Measurements from ENCODE around the gene PAPPA. TPM values are rescaled to one million over a fixed set of nuclear protein-coding genes. Genes with fewer than 3 reads are reported as not detected.

The PAPPA gene
- total RNA-seq, 1 donor from 2014 or later = 0.15 TPM

GRCh38 chr9:116279230-116279629, 125.6 kb downstream of the PAPPA start:
- Histone ChIP-seq H2AFZ (replicated peaks) (no peak overlapping the region), H3K36me3 (no peaks in the 10 kb centered on the region), H4K20me1 (ENCODE audit: low read depth) (peaks cover 18% of the 10 kb centered on the region), H3K4me1 (peaks cover 64% of the 10 kb centered on the region), H3K79me2 (ENCODE audit: low read depth) (no peaks in the 10 kb centered on the region), H3F3A (ENCODE audit: low read depth) (peaks cover 58% of the 10 kb centered on the region), H3K9ac (no peak overlapping the region), H3K27me3 (peaks cover 48% of the 10 kb centered on the region), H3K9me3 (ENCODE audit: low read depth) (no peaks in the 10 kb centered on the region), H3K4me2 (peak overlapping the region; percentile 68), H3K27ac (peak overlapping the region; percentile 24), H3K4me3 (no peak overlapping the region)
- H3K4me3 Mint-ChIP-seq = peak overlapping the region; percentile 54
- DNase-seq (ENCODE audit: low spot score) = peak; percentile 95
- no peaks in the 10 kb centered on the region for H3K36me3 Mint-ChIP-seq
- H3K27ac Mint-ChIP-seq = peak overlapping the region; percentile 95
- TF ChIP-seq EZH2 (IDR thresholded peaks at IDR 0.05) (no peak), EZH2phosphoT487 (IDR thresholded peaks at IDR 0.05) (peak; percentile 80)
- peaks cover 12% of the 10 kb centered on the region for H3K27me3 Mint-ChIP-seq (ENCODE audit: insufficient read depth, low read depth)
- no peaks in the 10 kb centered on the region for H3K9me3 Mint-ChIP-seq
- H3K4me1 Mint-ChIP-seq = peaks cover 77% of the 10 kb centered on the region

- Histone ChIP-seq H3F3A (ENCODE audit: low read depth) (peaks cover 67% of the 10 kb centered on the region), H3K79me2 (ENCODE audit: low read depth) (no peaks in the 10 kb centered on the region), H3K27me3 (peaks cover 54% of the 10 kb centered on the region), H3K4me3 (no peak overlapping the region), H3K36me3 (no peaks in the 10 kb centered on the region), H3K4me1 (peaks cover 66% of the 10 kb centered on the region), H3K4me2 (no peak overlapping the region), H3K9ac (no peak overlapping the region), H2AFZ (replicated peaks) (no peak overlapping the region), H3K27ac (no peak overlapping the region), H4K20me1 (ENCODE audit: low read depth) (peaks cover 19% of the 10 kb centered on the region), H3K9me3 (ENCODE audit: low read depth) (no peaks in the 10 kb centered on the region)
- H3K27ac Mint-ChIP-seq = peak overlapping the region; percentile 95
- TF ChIP-seq, protein P1, sequence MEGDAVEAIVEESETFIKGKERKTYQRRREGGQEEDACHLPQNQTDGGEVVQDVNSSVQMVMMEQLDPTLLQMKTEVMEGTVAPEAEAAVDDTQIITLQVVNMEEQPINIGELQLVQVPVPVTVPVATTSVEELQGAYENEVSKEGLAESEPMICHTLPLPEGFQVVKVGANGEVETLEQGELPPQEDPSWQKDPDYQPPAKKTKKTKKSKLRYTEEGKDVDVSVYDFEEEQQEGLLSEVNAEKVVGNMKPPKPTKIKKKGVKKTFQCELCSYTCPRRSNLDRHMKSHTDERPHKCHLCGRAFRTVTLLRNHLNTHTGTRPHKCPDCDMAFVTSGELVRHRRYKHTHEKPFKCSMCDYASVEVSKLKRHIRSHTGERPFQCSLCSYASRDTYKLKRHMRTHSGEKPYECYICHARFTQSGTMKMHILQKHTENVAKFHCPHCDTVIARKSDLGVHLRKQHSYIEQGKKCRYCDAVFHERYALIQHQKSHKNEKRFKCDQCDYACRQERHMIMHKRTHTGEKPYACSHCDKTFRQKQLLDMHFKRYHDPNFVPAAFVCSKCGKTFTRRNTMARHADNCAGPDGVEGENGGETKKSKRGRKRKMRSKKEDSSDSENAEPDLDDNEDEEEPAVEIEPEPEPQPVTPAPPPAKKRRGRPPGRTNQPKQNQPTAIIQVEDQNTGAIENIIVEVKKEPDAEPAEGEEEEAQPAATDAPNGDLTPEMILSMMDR (IDR thresholded peaks at IDR 0.05) = no peak
- TF ChIP-seq EZH2 (IDR thresholded peaks at IDR 0.05) (no peak), EZH2phosphoT487 (IDR thresholded peaks at IDR 0.05) (no peak)
- H3K4me3 Mint-ChIP-seq = no peak overlapping the region
- H3K4me1 Mint-ChIP-seq = peaks cover 82% of the 10 kb centered on the region
- H3K36me3 Mint-ChIP-seq = no peaks in the 10 kb centered on the region
- H3K9me3 Mint-ChIP-seq = no peaks in the 10 kb centered on the region
- H3K27me3 Mint-ChIP-seq (ENCODE audit: insufficient read depth, low read depth) = peaks cover 20% of the 10 kb centered on the region
- DNase-seq (ENCODE audit: low spot score) = no peak
Measured at GRCh38 chr9:116280529-116280928, 126.9 kb downstream of the PAPPA start.

GRCh38 chr9:116282597-116282996, 129.0 kb downstream of the PAPPA start:
- Mint-ChIP-seq H3K9me3 (no peaks in the 10 kb centered on the region), H3K27ac (no peak overlapping the region), H3K4me1 (peaks cover 81% of the 10 kb centered on the region), H3K4me3 (no peak overlapping the region), H3K36me3 (no peaks in the 10 kb centered on the region), H3K27me3 (ENCODE audit: insufficient read depth, low read depth) (peaks cover 21% of the 10 kb centered on the region)
- Histone ChIP-seq H3K4me2 (peak overlapping the region; percentile 58), H4K20me1 (ENCODE audit: low read depth) (peaks cover 32% of the 10 kb centered on the region), H3K27me3 (peaks cover 62% of the 10 kb centered on the region), H2AFZ (replicated peaks) (no peak overlapping the region), H3K9me3 (ENCODE audit: low read depth) (no peaks in the 10 kb centered on the region), H3F3A (ENCODE audit: low read depth) (peaks cover 75% of the 10 kb centered on the region), H3K36me3 (no peaks in the 10 kb centered on the region), H3K4me1 (peaks cover 68% of the 10 kb centered on the region), H3K27ac (no peak overlapping the region), H3K79me2 (ENCODE audit: low read depth) (no peaks in the 10 kb centered on the region), H3K9ac (no peak overlapping the region), H3K4me3 (no peak overlapping the region)
- TF ChIP-seq EZH2 (IDR thresholded peaks at IDR 0.05) (no peak), EZH2phosphoT487 (IDR thresholded peaks at IDR 0.05) (peak; percentile 88)
- TF ChIP-seq, protein P1 (IDR thresholded peaks at IDR 0.05) = no peak
- peak; percentile 60 for DNase-seq (ENCODE audit: low spot score)

GRCh38 chr9:116284518-116284917, 130.9 kb downstream of the PAPPA start:
- no peak for DNase-seq (ENCODE audit: low spot score)
- peaks cover 17% of the 10 kb centered on the region for H3K27me3 Mint-ChIP-seq (ENCODE audit: insufficient read depth, low read depth)
- Histone ChIP-seq H3K9ac (no peak overlapping the region), H3K4me1 (peaks cover 58% of the 10 kb centered on the region), H3K79me2 (ENCODE audit: low read depth) (no peaks in the 10 kb centered on the region), H4K20me1 (ENCODE audit: low read depth) (peaks cover 27% of the 10 kb centered on the region), H3K36me3 (no peaks in the 10 kb centered on the region), H3K4me3 (no peak overlapping the region), H3K9me3 (ENCODE audit: low read depth) (no peaks in the 10 kb centered on the region), H3K27ac (no peak overlapping the region), H3K27me3 (peaks cover 68% of the 10 kb centered on the region), H3F3A (ENCODE audit: low read depth) (peaks cover 58% of the 10 kb centered on the region), H3K4me2 (no peak overlapping the region), H2AFZ (replicated peaks) (no peak overlapping the region)
- TF ChIP-seq, protein P1 (IDR thresholded peaks at IDR 0.05) = no peak
- H3K27ac Mint-ChIP-seq = no peak overlapping the region
- peaks cover 63% of the 10 kb centered on the region for H3K4me1 Mint-ChIP-seq
- no peaks in the 10 kb centered on the region for H3K36me3 Mint-ChIP-seq
- no peaks in the 10 kb centered on the region for H3K9me3 Mint-ChIP-seq
- no peak overlapping the region for H3K4me3 Mint-ChIP-seq

All from neural progenitor cell (in vitro differentiated cells).